ENCODE data around the gene TMEM117.

The TMEM117 gene

GRCh38 chr12:44063671-44064070 lies 227.8 kb downstream of the TMEM117 start:
- no peak for TF ChIP-seq CTCF (IDR thresholded peaks at IDR 0.05; ENCODE audit: extremely low read depth, missing control alignments)
- DNase-seq (ENCODE audit: low spot score) = no peak

GRCh38 chr12:44076871-44077270 lies 241.0 kb downstream of the TMEM117 start:
- no peak for DNase-seq (ENCODE audit: low spot score)
- no peak for TF ChIP-seq CTCF (IDR thresholded peaks at IDR 0.05; ENCODE audit: extremely low read depth, missing control alignments)

- TF ChIP-seq CTCF (IDR thresholded peaks at IDR 0.05; ENCODE audit: extremely low read depth, missing control alignments) = no peak
- no peak for DNase-seq (ENCODE audit: low spot score)
Measured at GRCh38 chr12:44077294-44077693, 241.4 kb downstream of the TMEM117 start.

GRCh38 chr12:44078273-44078672 lies 242.4 kb downstream of the TMEM117 start:
- DNase-seq (ENCODE audit: low spot score) = no peak

DNA sequence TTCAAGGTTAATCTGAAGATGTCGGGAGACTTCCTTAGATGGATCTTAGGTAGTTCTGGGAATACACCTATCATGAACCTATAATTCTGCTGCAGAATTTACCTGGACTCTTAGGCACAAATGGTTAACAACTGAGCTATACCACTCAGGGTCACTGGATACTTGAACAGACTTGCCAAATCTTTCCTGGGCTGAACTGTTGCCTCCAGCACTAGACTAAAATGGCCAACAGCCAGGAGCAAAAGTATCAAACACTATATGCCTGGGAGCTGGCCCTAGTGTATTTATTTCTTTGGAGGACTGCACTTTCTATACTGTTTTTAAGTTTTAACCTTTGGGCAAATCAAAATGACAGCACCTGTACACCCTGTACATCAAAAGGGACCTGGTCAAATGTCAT lies 252.8 kb downstream of the TMEM117 start:
- no peak for TF ChIP-seq CTCF (IDR thresholded peaks at IDR 0.05; ENCODE audit: extremely low read depth, missing control alignments)

More at GRCh38 chr12:44078273-44078672, 242.4 kb downstream of the TMEM117 start:
- TF ChIP-seq CTCF (IDR thresholded peaks at IDR 0.05; ENCODE audit: extremely low read depth, missing control alignments) = no peak

DNA sequence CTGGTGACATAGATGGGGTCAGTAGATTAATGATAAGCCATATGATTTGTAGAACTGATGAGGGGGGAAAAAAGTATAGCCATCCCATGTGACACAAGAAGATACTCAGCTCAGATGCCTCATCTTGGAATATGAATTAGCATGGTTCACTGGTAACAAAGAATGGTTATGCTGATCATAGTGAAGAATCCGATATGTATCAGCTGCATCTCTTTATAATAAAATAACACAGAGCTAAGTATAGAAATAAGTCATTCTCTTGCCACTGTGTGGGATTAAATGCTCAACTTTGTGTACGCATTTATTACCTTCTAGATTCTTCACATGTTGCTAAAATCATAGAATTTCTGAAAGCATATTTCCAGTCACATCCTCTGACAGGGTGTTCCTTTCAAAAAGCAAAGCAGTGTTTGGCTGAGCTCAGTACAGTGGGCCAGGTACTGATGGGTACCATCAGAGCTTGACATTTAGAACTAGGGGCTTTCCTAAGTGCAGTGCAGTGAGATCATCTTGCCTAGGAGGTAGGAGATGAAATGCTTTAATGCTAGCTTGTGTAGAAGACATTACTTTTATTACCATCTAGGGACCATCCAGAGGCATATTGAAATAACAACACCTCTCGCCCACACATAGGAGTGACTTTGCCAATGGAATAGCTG lies 256.2 kb downstream of the TMEM117 start:
- no peak for TF ChIP-seq CTCF (IDR thresholded peaks at IDR 0.05; ENCODE audit: extremely low read depth, missing control alignments)
- DNase-seq (ENCODE audit: low spot score) = no peak

More for the DNA sequence above, 252.8 kb downstream of the TMEM117 start:
- no peak for DNase-seq (ENCODE audit: low spot score)

- DNase-seq (ENCODE audit: low spot score) = no peak
Measured at GRCh38 chr12:44098786-44099185, 262.9 kb downstream of the TMEM117 start.

More at GRCh38 chr12:44098786-44099185, 262.9 kb downstream of the TMEM117 start:
- no peak for TF ChIP-seq CTCF (IDR thresholded peaks at IDR 0.05; ENCODE audit: extremely low read depth, missing control alignments)
